ENCODE results near the gene EFNA5.

The EFNA5 gene

GRCh38 chr5:107532169-107532878 is 138.4 kb downstream of the EFNA5 start:
- H3K4me1 ChIP-seq (ENCODE audit: insufficient read depth, low read length, severe bottlenecking) = no peaks in the 10 kb centered on the region
- no peak overlapping the region for H3K4me3 ChIP-seq (ENCODE audit: low read depth, low read length, poor library complexity, severe bottlenecking)
- no peaks in the 10 kb centered on the region for H3K79me2 ChIP-seq (ENCODE audit: insufficient read depth, low read length)
- no peaks in the 10 kb centered on the region for H4K20me1 ChIP-seq (ENCODE audit: insufficient read depth, low read length)
- H3F3A ChIP-seq (ENCODE audit: insufficient read depth, low read length) = no peaks in the 10 kb centered on the region
- H3K9ac ChIP-seq (ENCODE audit: low read length) = no peak overlapping the region
- TF ChIP-seq EZH2 (IDR thresholded peaks at IDR 0.05; ENCODE audit: borderline replicate concordance, low read length) (no peak), CTCF (IDR thresholded peaks at IDR 0.05; ENCODE audit: low read length) (no peak)
- no peak overlapping the region for H3K27ac ChIP-seq (ENCODE audit: low read depth, low read length, poor library complexity, severe bottlenecking)
- H2AFZ ChIP-seq (ENCODE audit: low read length) = no peak overlapping the region
- no peaks in the 10 kb centered on the region for H3K9me2 ChIP-seq (ENCODE audit: low read depth, low read length)
- no peaks in the 10 kb centered on the region for H3K9me3 ChIP-seq (ENCODE audit: low read length)
- H3K4me2 ChIP-seq (ENCODE audit: low read length) = no peak overlapping the region
- H3K27me3 ChIP-seq (ENCODE audit: insufficient read depth, low read length) = no peaks in the 10 kb centered on the region
- H3K36me3 ChIP-seq (ENCODE audit: insufficient read depth, low read length) = no peaks in the 10 kb centered on the region

GRCh38 chr5:107531308-107531707 is 139.4 kb downstream of the EFNA5 start:
- no peaks in the 10 kb centered on the region for H3K9me2 ChIP-seq (ENCODE audit: low read depth, low read length)
- no peaks in the 10 kb centered on the region for H3K9me3 ChIP-seq (ENCODE audit: low read length)
- no peaks in the 10 kb centered on the region for H4K20me1 ChIP-seq (ENCODE audit: insufficient read depth, low read length)
- TF ChIP-seq EZH2 (IDR thresholded peaks at IDR 0.05; ENCODE audit: borderline replicate concordance, low read length) (no peak), CTCF (IDR thresholded peaks at IDR 0.05; ENCODE audit: low read length) (no peak)
- H3K36me3 ChIP-seq (ENCODE audit: insufficient read depth, low read length) = no peaks in the 10 kb centered on the region
- no peaks in the 10 kb centered on the region for H3K4me1 ChIP-seq (ENCODE audit: insufficient read depth, low read length, severe bottlenecking)
- H3F3A ChIP-seq (ENCODE audit: insufficient read depth, low read length) = no peaks in the 10 kb centered on the region
- no peak overlapping the region for H2AFZ ChIP-seq (ENCODE audit: low read length)
- no peaks in the 10 kb centered on the region for H3K79me2 ChIP-seq (ENCODE audit: insufficient read depth, low read length)
- no peak overlapping the region for H3K27ac ChIP-seq (ENCODE audit: low read depth, low read length, poor library complexity, severe bottlenecking)
- H3K4me3 ChIP-seq (ENCODE audit: low read depth, low read length, poor library complexity, severe bottlenecking) = no peak overlapping the region
- H3K4me2 ChIP-seq (ENCODE audit: low read length) = no peak overlapping the region
- H3K9ac ChIP-seq (ENCODE audit: low read length) = no peak overlapping the region
- H3K27me3 ChIP-seq (ENCODE audit: insufficient read depth, low read length) = no peaks in the 10 kb centered on the region

- no peak for TF ChIP-seq EZH2 (IDR thresholded peaks at IDR 0.05; ENCODE audit: borderline replicate concordance, low read length)
- no peak for TF ChIP-seq CTCF (IDR thresholded peaks at IDR 0.05; ENCODE audit: low read length)
- H3K4me2 ChIP-seq (ENCODE audit: low read length) = no peak overlapping the region
- H3K9me3 ChIP-seq (ENCODE audit: low read length) = no peaks in the 10 kb centered on the region
- no peaks in the 10 kb centered on the region for H3K79me2 ChIP-seq (ENCODE audit: insufficient read depth, low read length)
- no peak overlapping the region for H3K9ac ChIP-seq (ENCODE audit: low read length)
- no peak overlapping the region for H3K4me3 ChIP-seq (ENCODE audit: low read depth, low read length, poor library complexity, severe bottlenecking)
- no peaks in the 10 kb centered on the region for H3K27me3 ChIP-seq (ENCODE audit: insufficient read depth, low read length)
- H3K4me1 ChIP-seq (ENCODE audit: insufficient read depth, low read length, severe bottlenecking) = peaks cover under 1% of the 10 kb centered on the region
- H3K9me2 ChIP-seq (ENCODE audit: low read depth, low read length) = no peaks in the 10 kb centered on the region
- H2AFZ ChIP-seq (ENCODE audit: low read length) = no peak overlapping the region
- H3K27ac ChIP-seq (ENCODE audit: low read depth, low read length, poor library complexity, severe bottlenecking) = no peak overlapping the region
- H4K20me1 ChIP-seq (ENCODE audit: insufficient read depth, low read length) = no peaks in the 10 kb centered on the region
- no peaks in the 10 kb centered on the region for H3F3A ChIP-seq (ENCODE audit: insufficient read depth, low read length)
- H3K36me3 ChIP-seq (ENCODE audit: insufficient read depth, low read length) = no peaks in the 10 kb centered on the region
These were observed 141.1 kb downstream of the EFNA5 start for GRCh38 chr5:107529618-107530017.

Data from OCI-LY1 (cell line).